Neural crest cell (in vitro differentiated cells): ENCODE data around the gene ARR3. TPM values are rescaled to one million over a fixed set of nuclear protein-coding genes. Genes with fewer than 3 reads are reported as not detected.

ENCODE experiments used
- DNase-seq: peaks from one replicate; pipeline ENCODE4 v3.0.0; 2021; ENCODE audit warnings: low read depth, mixed read lengths, low spot score
- H3K27ac Mint-ChIP-seq: one replicate; pipeline ENCODE4 v1.8.0; 2021; ENCODE audit warnings: mild to moderate bottlenecking, mixed read lengths; ENCODE audit not compliant: unreplicated experiment
- H3K27me3 Mint-ChIP-seq: 2 replicates; pipeline ENCODE4 v1.8.0; 2021; ENCODE audit warnings: low read depth, mild to moderate bottlenecking, mixed read lengths
- H3K36me3 Mint-ChIP-seq: 2 replicates; pipeline ENCODE4 v1.8.0; 2021; ENCODE audit warnings: low read depth, mild to moderate bottlenecking, mixed read lengths
- H3K4me1 Mint-ChIP-seq: 2 replicates; pipeline ENCODE4 v1.8.0; 2021; ENCODE audit warnings: mixed read lengths
- H3K4me3 Mint-ChIP-seq: one replicate; pipeline ENCODE4 v1.8.0; 2021; ENCODE audit warnings: mild to moderate bottlenecking, mixed read lengths
- H3K9me3 Mint-ChIP-seq: 2 replicates; pipeline ENCODE4 v1.8.0; 2021; ENCODE audit warnings: mixed read lengths
- long read RNA-seq: library from polyadenylated mRNA; unstranded; transcript quantifications from one replicate; pipeline ENCODE4 v2.0.0, GENCODE V29; 2020
- total RNA-seq: library from RNA; stranded (reverse); gene quantifications from 2 replicates; pipeline ENCODE4 v1.2.1, GENCODE V29; 2021
- TF ChIP-seq, protein P1 (sequence below): fragments of 200-600 bp; sonication (generic); conservative IDR thresholded peaks from 2 replicates; pipeline ENCODE4 v1.5.0; 2021; ENCODE audit warnings: antibody characterized with exemption, mild to moderate bottlenecking

The ARR3 gene
- not detected in 2 replicates for total RNA-seq
- long read RNA-seq = 0 reads

- no peak within 1 kb of the TSS for H3K4me3 Mint-ChIP-seq
- DNase-seq = no peak
- peaks cover 4% of the 10 kb centered on the region for H3K27me3 Mint-ChIP-seq
Measured at GRCh38 chrX:70268034-70268433, at the start of gene ARR3. TSS of gene ARR3 (plus strand) at chrX:70268334. CDS start at chrX:70269386, 1,052 bp downstream.

GRCh38 chrX:70219938-70220764, 48.0 kb upstream of the ARR3 start:
- Mint-ChIP-seq H3K4me3 (no peak overlapping the region), H3K9me3 (peaks cover 3% of the 10 kb centered on the region), H3K4me1 (no peaks in the 10 kb centered on the region), H3K27ac (no peak overlapping the region), H3K27me3 (no peaks in the 10 kb centered on the region), H3K36me3 (no peaks in the 10 kb centered on the region)
- TF ChIP-seq, protein P1, sequence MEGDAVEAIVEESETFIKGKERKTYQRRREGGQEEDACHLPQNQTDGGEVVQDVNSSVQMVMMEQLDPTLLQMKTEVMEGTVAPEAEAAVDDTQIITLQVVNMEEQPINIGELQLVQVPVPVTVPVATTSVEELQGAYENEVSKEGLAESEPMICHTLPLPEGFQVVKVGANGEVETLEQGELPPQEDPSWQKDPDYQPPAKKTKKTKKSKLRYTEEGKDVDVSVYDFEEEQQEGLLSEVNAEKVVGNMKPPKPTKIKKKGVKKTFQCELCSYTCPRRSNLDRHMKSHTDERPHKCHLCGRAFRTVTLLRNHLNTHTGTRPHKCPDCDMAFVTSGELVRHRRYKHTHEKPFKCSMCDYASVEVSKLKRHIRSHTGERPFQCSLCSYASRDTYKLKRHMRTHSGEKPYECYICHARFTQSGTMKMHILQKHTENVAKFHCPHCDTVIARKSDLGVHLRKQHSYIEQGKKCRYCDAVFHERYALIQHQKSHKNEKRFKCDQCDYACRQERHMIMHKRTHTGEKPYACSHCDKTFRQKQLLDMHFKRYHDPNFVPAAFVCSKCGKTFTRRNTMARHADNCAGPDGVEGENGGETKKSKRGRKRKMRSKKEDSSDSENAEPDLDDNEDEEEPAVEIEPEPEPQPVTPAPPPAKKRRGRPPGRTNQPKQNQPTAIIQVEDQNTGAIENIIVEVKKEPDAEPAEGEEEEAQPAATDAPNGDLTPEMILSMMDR = no peak
- DNase-seq = no peak

More at GRCh38 chrX:70268034-70268433, at the start of gene ARR3:
- no peaks in the 10 kb centered on the region for H3K36me3 Mint-ChIP-seq
- H3K9me3 Mint-ChIP-seq = peaks cover 10% of the 10 kb centered on the region
- H3K27ac Mint-ChIP-seq = no peak within 1 kb of the TSS
- TF ChIP-seq, protein P1 = no peak
- H3K4me1 Mint-ChIP-seq = no peaks in the 10 kb centered on the region

- H3K27ac Mint-ChIP-seq = no peak overlapping the region
- H3K27me3 Mint-ChIP-seq = no peaks in the 10 kb centered on the region
- no peak overlapping the region for H3K4me3 Mint-ChIP-seq
- H3K9me3 Mint-ChIP-seq = peaks cover 7% of the 10 kb centered on the region
- DNase-seq = no peak
- TF ChIP-seq, protein P1 = no peak
- H3K36me3 Mint-ChIP-seq = peaks cover 3% of the 10 kb centered on the region
- H3K4me1 Mint-ChIP-seq = no peaks in the 10 kb centered on the region
Measured at GRCh38 chrX:70226048-70226447, 42.1 kb upstream of the ARR3 start.

GRCh38 chrX:70226687-70227086, 41.4 kb upstream of the ARR3 start:
- no peak overlapping the region for H3K27ac Mint-ChIP-seq
- no peaks in the 10 kb centered on the region for H3K4me1 Mint-ChIP-seq
- no peak for DNase-seq
- H3K36me3 Mint-ChIP-seq = peaks cover 3% of the 10 kb centered on the region
- H3K4me3 Mint-ChIP-seq = no peak overlapping the region
- TF ChIP-seq, protein P1 = no peak
- peaks cover 4% of the 10 kb centered on the region for H3K9me3 Mint-ChIP-seq
- H3K27me3 Mint-ChIP-seq = no peaks in the 10 kb centered on the region

DNA sequence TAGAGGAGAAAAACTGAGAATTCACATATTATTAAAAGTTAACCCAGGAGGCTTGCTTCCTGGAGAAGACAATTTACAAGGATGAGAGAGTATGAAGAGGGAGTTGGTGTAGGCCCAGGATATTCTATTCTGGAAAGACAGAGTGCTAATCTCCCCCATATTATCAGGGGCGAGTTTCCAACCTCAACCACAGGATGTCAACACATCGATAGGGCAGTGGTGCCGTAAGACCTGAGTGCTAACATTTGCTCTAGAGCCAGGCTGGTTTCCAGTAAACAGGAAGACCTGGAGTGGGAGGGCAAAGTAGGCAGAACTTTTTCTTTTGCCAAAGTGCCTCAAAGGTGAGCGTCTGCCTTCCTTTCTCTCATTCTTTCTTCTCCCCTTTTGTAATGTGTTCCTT, 36.5 kb upstream of the ARR3 start:
- no peak overlapping the region for H3K4me3 Mint-ChIP-seq
- H3K36me3 Mint-ChIP-seq = peaks cover 3% of the 10 kb centered on the region
- peaks cover 15% of the 10 kb centered on the region for H3K9me3 Mint-ChIP-seq
- TF ChIP-seq, protein P1 = no peak
- peaks cover 2% of the 10 kb centered on the region for H3K27me3 Mint-ChIP-seq
- no peak for DNase-seq
- no peaks in the 10 kb centered on the region for H3K4me1 Mint-ChIP-seq
- H3K27ac Mint-ChIP-seq = no peak overlapping the region
